Erythroblast (primary cell): ENCODE results near the gene APOL2.

Source experiments
- GATA1 ChIP-seq: IDR thresholded peaks from 2 replicates; pipeline ENCODE4 v1.6.1; 2011; ENCODE audit warnings: low read depth, mild to moderate bottlenecking, control low read depth, low read length, moderate library complexity
- POLR2A ChIP-seq: IDR thresholded peaks from 2 replicates; pipeline ENCODE4 v1.6.1; 2011; ENCODE audit warnings: mild to moderate bottlenecking, low read length

- TF ChIP-seq POLR2A, result no peak
- TF ChIP-seq GATA1, result no peak
Measured at GRCh38 chr22:36225333-36225922, 13.9 kb downstream of the APOL2 start.
